A673 (cell line): ENCODE data around the gene EOMES.

Experiments
- EZH2 ChIP-seq: fragments of 200-600 bp; sonication (generic); IDR thresholded peaks from 2 replicates; pipeline ENCODE4 v1.6.1; 2017; ENCODE audit warnings: borderline replicate concordance, low read depth, mild to moderate bottlenecking, mixed read lengths, antibody characterized with exemption, low read length; ENCODE audit not compliant: poor library complexity, severe bottlenecking
- TF ChIP-seq, protein P1 (sequence below): fragments of 300-800, 200-600 bp; sonication (generic); conservative IDR thresholded peaks from 2 replicates; pipeline ENCODE4 v1.5.1; 2017; ENCODE audit warnings: low read depth, mild to moderate bottlenecking, antibody characterized with exemption, low read length, moderate library complexity, mixed read lengths

DNA sequence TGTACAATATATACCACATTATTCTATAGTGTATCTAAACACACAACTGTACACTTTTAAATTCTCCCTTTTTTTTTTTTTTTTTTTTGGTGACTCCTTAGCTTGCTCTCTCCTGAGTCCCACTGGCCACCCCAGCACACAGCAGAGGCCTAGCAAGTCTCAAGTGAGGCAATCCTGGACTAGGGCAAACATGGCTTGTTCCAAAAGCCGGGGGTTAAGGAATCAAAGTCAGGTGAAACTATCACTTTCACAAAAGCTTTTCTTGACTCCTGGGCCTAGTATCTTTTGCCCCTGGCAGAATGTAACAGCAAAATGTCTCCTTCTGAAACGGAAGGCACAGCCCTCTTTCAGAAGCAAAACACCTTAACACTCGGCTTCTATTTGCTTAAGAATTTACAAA lies 5.8 kb downstream of the EOMES start:
- TF ChIP-seq, protein P1, sequence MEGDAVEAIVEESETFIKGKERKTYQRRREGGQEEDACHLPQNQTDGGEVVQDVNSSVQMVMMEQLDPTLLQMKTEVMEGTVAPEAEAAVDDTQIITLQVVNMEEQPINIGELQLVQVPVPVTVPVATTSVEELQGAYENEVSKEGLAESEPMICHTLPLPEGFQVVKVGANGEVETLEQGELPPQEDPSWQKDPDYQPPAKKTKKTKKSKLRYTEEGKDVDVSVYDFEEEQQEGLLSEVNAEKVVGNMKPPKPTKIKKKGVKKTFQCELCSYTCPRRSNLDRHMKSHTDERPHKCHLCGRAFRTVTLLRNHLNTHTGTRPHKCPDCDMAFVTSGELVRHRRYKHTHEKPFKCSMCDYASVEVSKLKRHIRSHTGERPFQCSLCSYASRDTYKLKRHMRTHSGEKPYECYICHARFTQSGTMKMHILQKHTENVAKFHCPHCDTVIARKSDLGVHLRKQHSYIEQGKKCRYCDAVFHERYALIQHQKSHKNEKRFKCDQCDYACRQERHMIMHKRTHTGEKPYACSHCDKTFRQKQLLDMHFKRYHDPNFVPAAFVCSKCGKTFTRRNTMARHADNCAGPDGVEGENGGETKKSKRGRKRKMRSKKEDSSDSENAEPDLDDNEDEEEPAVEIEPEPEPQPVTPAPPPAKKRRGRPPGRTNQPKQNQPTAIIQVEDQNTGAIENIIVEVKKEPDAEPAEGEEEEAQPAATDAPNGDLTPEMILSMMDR, result no peak
- no peak for TF ChIP-seq EZH2
